K562 (cell line): ENCODE results near the gene POC1B. TPM values are rescaled to one million over a fixed set of nuclear protein-coding genes. Genes with fewer than 3 reads are reported as not detected.

ENCODE experiments used
- ATAC-seq: fragments of 200-7000 bp; cut with Tn5 transposase; 3 replicates; pipeline ENCODE4 v1.9.1; 2020; ENCODE audit warnings: moderate library complexity
- BruUV-seq: library from RNA; stranded (reverse); fragments of 400-500 nt; replicated peaks from 2 replicates; lab custom pipeline; 2021; lab: Mats Ljungman, UMichigan
- CTCF ChIA-PET: fragments of 300-600 bp; formaldehyde crosslinking; extraction: SDS; loops from one replicate; lab custom pipeline; 2021; ENCODE audit warnings: low intra/inter-chr PET ratio; lab: Yijun Ruan, JAX
- POLR2A ChIA-PET: fragments of 300-600, 350-650 bp; sonication (Branson Sonifier 250); formaldehyde crosslinking; extraction: SDS; loops from one replicate; lab custom pipeline; 2021; ENCODE audit warnings: antibody characterized with exemption, inconsistent platforms; lab: Yijun Ruan, JAX
- DNase-seq, 4 experiments: peaks; one replicate each; pipeline versions ENCODE4 v3.0.0 to v3.0.0-alpha.2; 2011 to 2018; ENCODE audit warnings: low spot score in 3 of 4, mixed read lengths in 3 of 4; ENCODE audit errors: extremely low read depth in 1 of 4
- FAIRE-seq: peaks from 2 replicates; lab custom pipeline; 2011; peaks lifted over from hg19 to GRCh38; lab: Jason Lieb, UNC
- H2AFZ ChIP-seq: 2 replicates; pipeline ENCODE4 v1.6.0; 2011; ENCODE audit warnings: low read depth, low read length, control low read depth, inconsistent platforms
- H3K27ac ChIP-seq: fragments of 200-600 bp; 3 replicates; pipeline ENCODE4 v1.8.0; 2011; ENCODE audit warnings: low read depth, mild to moderate bottlenecking, control low read depth, inconsistent platforms, low read length, moderate library complexity, mixed read lengths; ENCODE audit errors: extremely low read depth
- H3K27me3 ChIP-seq, 2 experiments: fragments of 300-600 bp in 1 of 2; 2 replicates in 1 of 2; 3 replicates in 1 of 2; pipeline versions ENCODE4 v1.6.0 to v1.8.0; 2011; ENCODE audit warnings: inconsistent platforms in 2 of 2, low read length in 2 of 2, mild to moderate bottlenecking in 1 of 2, mixed read lengths in 1 of 2, moderate library complexity in 1 of 2; ENCODE audit not compliant: control insufficient read depth in 2 of 2, insufficient read depth in 2 of 2
- H3K36me3 ChIP-seq: fragments of 300-600 bp; 3 replicates; pipeline ENCODE4 v1.8.0; 2011; ENCODE audit warnings: mild to moderate bottlenecking, low read length, inconsistent platforms; ENCODE audit not compliant: control insufficient read depth, insufficient read depth
- H3K4me1 ChIP-seq, 2 experiments: fragments of 200-600 bp in 1 of 2; replicated peaks in 1 of 2; 2 replicates in 1 of 2; 3 replicates in 1 of 2; pipeline versions ENCODE4 v1.5.1 to v1.8.0; 2011; ENCODE audit warnings: inconsistent platforms in 2 of 2, low read length in 2 of 2, mild to moderate bottlenecking in 1 of 2, mixed read lengths in 1 of 2, moderate library complexity in 1 of 2; ENCODE audit not compliant: control insufficient read depth in 2 of 2, insufficient read depth in 2 of 2
- H3K4me2 ChIP-seq: 2 replicates; pipeline ENCODE4 v1.6.1; 2011; ENCODE audit warnings: low read length, control low read depth, inconsistent platforms, mixed read lengths; ENCODE audit not compliant: insufficient read depth
- H3K4me3 ChIP-seq: fragments of 200-600 bp; sonication (generic), shearing (Covaris generic); 2 replicates; pipeline ENCODE4 v1.5.1; 2016; ENCODE audit warnings: control low read depth, inconsistent platforms
- H3K79me2 ChIP-seq: fragments of 200-600 bp; 3 replicates; pipeline ENCODE4 v1.8.0; 2011; ENCODE audit warnings: low read length, inconsistent platforms; ENCODE audit not compliant: control insufficient read depth, insufficient read depth
- H3K9ac ChIP-seq, 2 experiments: 2 replicates each; pipeline versions ENCODE4 v1.6.0 to v1.6.1; 2011; ENCODE audit warnings: low read depth in 2 of 2, low read length in 2 of 2, control low read depth in 1 of 2, inconsistent platforms in 1 of 2, mild to moderate bottlenecking in 1 of 2, mixed read lengths in 1 of 2; ENCODE audit not compliant: insufficient read depth in 1 of 2
- H3K9me1 ChIP-seq: one replicate; pipeline ENCODE4 v1.6.0; 2011; ENCODE audit warnings: inconsistent platforms, mild to moderate bottlenecking, low read length, moderate library complexity; ENCODE audit not compliant: control insufficient read depth, insufficient read depth
- H3K9me3 ChIP-seq: replicated peaks from 2 replicates; pipeline ENCODE4 v1.5.1; 2011; ENCODE audit warnings: low read depth, low read length, inconsistent platforms; ENCODE audit not compliant: control insufficient read depth, insufficient read depth
- H4K20me1 ChIP-seq: replicated peaks from 2 replicates; pipeline ENCODE4 v1.6.1; 2011; ENCODE audit warnings: low read length, inconsistent platforms, mixed read lengths; ENCODE audit not compliant: control insufficient read depth, insufficient read depth
- ATF7 ChIP-seq: fragments of 450-650 bp; IDR thresholded peaks from 2 replicates; pipeline ENCODE4 v1.7.1; 2014; ENCODE audit warnings: mild to moderate bottlenecking, moderate library complexity
- HSF4 ChIP-seq: fragments of 250-450 bp; sonication (Bioruptor Pico); IDR thresholded peaks from 2 replicates; pipeline ENCODE4 v2.1.2; 2022; ENCODE audit warnings: mild to moderate bottlenecking, moderate library complexity, borderline replicate concordance
- MYC ChIP-seq, 2 experiments: fragments of 250-450 bp in 1 of 2; sonication (Bioruptor Pico) in 1 of 2; IDR thresholded peaks; 2 replicates each; pipeline versions ENCODE4 v1.5.1 to v1.6.1; 2012 to 2021; ENCODE audit warnings: low read depth in 2 of 2, borderline replicate concordance in 1 of 2, improper control_type of control experiment in 1 of 2, low read length in 1 of 2, mild to moderate bottlenecking in 1 of 2, moderate library complexity in 1 of 2
- PPARD ChIP-seq: fragments of 250-450 bp; sonication (Bioruptor Pico); IDR thresholded peaks from 2 replicates; pipeline ENCODE4 v1.8.0; 2022; ENCODE audit warnings: inconsistent platforms, mild to moderate bottlenecking, moderate library complexity
- SAFB ChIP-seq: fragments of 200-400 bp; formaldehyde crosslinking; IDR thresholded peaks from 2 replicates; pipeline ENCODE4 v1.6.1; 2017; ENCODE audit warnings: low read depth, low read length, borderline replicate concordance
- TBL1XR1 ChIP-seq, 2 experiments: IDR thresholded peaks; 2 replicates each; pipeline ENCODE4 v1.6.1; 2012; ENCODE audit warnings: improper control_type of control experiment in 2 of 2, low read length in 2 of 2, mild to moderate bottlenecking in 1 of 2
- WGBS: fragments of 100-300 bp; shearing (Covaris generic); methylation state at CpG from one replicate; pipeline ENCODE4 v1.1.6; 2016; ENCODE audit warnings: low coverage, mixed read lengths; ENCODE audit not compliant: insufficient coverage; ENCODE audit errors: missing lambda C conversion rate; 5-methylcytosine and 5-hydroxymethylcytosine counted together
- in situ Hi-C: fragments of 300-500 bp; cut with MboI; formaldehyde crosslinking; loops from 4 replicates; pipeline ENCODE4 v1.15.0; 2018; ENCODE audit warnings: inconsistent platforms, mixed read lengths
- intact Hi-C: fragments of 100-400 bp; cut with micrococcal nuclease; formaldehyde crosslinking; loops from 2 replicates; pipeline ENCODE4 v1.14.2; 2022
- polyA plus RNA-seq, 8 experiments: library from polyadenylated mRNA; depleted of rRNA in 4 of 8; stranded (reverse) in 5 of 8; unstranded in 3 of 8; fragments of >200 nt; fragmentation: Nextera tagmentation in 2 of 8; fragmentation: Illumina TruSeq in 1 of 8; extraction: Ambion mirVana in 2 of 8; extraction: Trizol in 1 of 8; gene quantifications; 2 replicates each; pipeline versions ENCODE4 v1.2.1 to v1.2.3, GENCODE V29; 2011 to 2014; ENCODE audit warnings: inconsistent platforms in 1 of 8, missing spikeins in 1 of 8
- total RNA-seq, 7 experiments: library from RNA; depleted of rRNA in 6 of 7; stranded (reverse); fragments of >200 nt in 6 of 7; fragmentation: Illumina TruSeq in 2 of 7; extraction: Trizol in 2 of 7; gene quantifications; 2 replicates each; pipeline versions ENCODE4 v1.2.1 to v1.2.3, GENCODE V29; 2011 to 2021; ENCODE audit warnings: low replicate concordance in 1 of 7
- TF ChIP-seq, protein P1 (sequence below): sonication (generic); formaldehyde crosslinking; IDR thresholded peaks from 2 replicates; pipeline ENCODE4 v1.8.0; 2023; ENCODE audit warnings: mild to moderate bottlenecking, missing genetic modification reagents
- TF ChIP-seq, protein P2 (sequence below): fragments of 450-650 bp; formaldehyde crosslinking; IDR thresholded peaks from 2 replicates; pipeline ENCODE4 v1.4.0; 2022; ENCODE audit warnings: missing genetic modification characterization
- TF ChIP-seq, protein P3 (sequence below), 2 experiments: IDR thresholded peaks in 1 of 2; conservative IDR thresholded peaks in 1 of 2; 2 replicates each; pipeline ENCODE4 v1.6.1; 2016; ENCODE audit warnings: low read depth in 2 of 2, mild to moderate bottlenecking in 1 of 2, missing compliant biosample characterization in 1 of 2, missing genetic modification characterization in 1 of 2, moderate library complexity in 1 of 2

The POC1B gene
- total and polyA plus RNA-seq, 9 of the 15 experiments (the other 6 are each of a cell fraction or from before 2014, with no cell fraction given): 4.5 to 16.1 (median 10.4) TPM

DNA sequence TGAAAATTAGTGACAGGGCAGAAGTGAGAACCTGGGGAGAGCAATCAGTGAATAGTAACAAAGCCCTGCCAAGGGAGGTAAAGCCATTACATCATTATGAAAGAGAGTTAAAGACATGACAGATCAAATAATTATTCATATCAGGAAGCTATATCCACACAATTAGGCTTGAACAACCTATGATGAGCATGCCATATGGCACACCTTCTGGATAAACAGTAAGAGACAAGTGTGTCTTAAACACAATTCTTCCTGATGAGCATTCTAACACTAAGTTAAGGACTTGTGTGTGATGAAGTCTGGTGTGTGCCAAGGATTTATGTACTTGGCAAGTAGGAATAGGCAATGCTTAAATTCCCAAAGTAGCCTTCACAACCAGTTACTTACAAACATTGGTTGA lies 77.3 kb downstream of the POC1B start:
- Histone ChIP-seq H3K27me3 (no peaks in the 10 kb centered on the region), H3K79me2 (no peaks in the 10 kb centered on the region), H3K9ac (no peak overlapping the region), H3K4me1 (peaks cover 0 to 4% of the 10 kb centered on the region in 2 experiments; a peak in 2 of 5 replicates), H3K9me3 (no peaks in the 10 kb centered on the region), H3K27ac (no peak overlapping the region), H3K36me3 (no peaks in the 10 kb centered on the region)
- no peak for DNase-seq
- intact Hi-C loops: no loop called here
- no peak for TF ChIP-seq PPARD (CRISPR knock-in tag)
- TF ChIP-seq, protein P1, sequence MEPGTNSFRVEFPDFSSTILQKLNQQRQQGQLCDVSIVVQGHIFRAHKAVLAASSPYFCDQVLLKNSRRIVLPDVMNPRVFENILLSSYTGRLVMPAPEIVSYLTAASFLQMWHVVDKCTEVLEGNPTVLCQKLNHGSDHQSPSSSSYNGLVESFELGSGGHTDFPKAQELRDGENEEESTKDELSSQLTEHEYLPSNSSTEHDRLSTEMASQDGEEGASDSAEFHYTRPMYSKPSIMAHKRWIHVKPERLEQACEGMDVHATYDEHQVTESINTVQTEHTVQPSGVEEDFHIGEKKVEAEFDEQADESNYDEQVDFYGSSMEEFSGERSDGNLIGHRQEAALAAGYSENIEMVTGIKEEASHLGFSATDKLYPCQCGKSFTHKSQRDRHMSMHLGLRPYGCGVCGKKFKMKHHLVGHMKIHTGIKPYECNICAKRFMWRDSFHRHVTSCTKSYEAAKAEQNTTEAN (CRISPR knock-in tag): no peak
- TF ChIP-seq ATF7: no peak
- TF ChIP-seq, all 486 proteins: peak for 0
- no TSS peak for BruUV-seq
- peak; percentile 15 for FAIRE-seq
- Histone ChIP-seq H3K9me1 (no peaks in the 10 kb centered on the region), H3K4me2 (no peak overlapping the region), H3K4me3 (no peak overlapping the region), H2AFZ (no peak overlapping the region), H4K20me1 (no peaks in the 10 kb centered on the region)
- no peak for ATAC-seq
- POLR2A ChIA-PET: interaction anchor here (1.0 kb wide), 1 partner anchor 8 kb away, joined by 3 read pairs; no protein-coding TSS in a partner anchor
- in situ Hi-C loops: no loop called here
- CTCF ChIA-PET: no interaction called here

DNA sequence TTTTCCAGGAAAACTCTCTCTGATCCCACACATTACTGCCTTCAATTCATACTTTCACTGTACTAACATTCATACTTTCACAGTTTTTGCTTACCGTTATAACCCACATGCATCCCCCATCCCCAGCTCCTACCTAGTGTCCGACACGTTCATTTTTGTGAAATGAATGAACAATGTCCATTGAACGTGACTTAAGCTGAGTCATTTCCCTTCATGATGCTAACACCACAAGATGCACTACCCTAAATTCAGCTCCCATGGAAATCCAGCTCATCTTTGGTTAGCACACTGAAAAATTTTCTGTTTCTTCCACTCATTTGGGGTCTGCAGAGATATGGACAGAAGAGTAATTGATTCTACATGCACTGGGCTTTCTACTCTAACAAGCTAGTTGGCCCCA lies 85.9 kb downstream of the POC1B start:
- in situ Hi-C loops: no loop called here
- no peak overlapping the region for H3K4me3 ChIP-seq

More for the DNA sequence above, 85.9 kb downstream of the POC1B start:
- FAIRE-seq: no peak
- DNase-seq: no peak
- Histone ChIP-seq H3K9ac (no peak overlapping the region), H3K9me3 (no peaks in the 10 kb centered on the region), H3K4me1 (no peaks in the 10 kb centered on the region), H3K79me2 (no peaks in the 10 kb centered on the region), H3K4me2 (no peak overlapping the region), H3K36me3 (no peaks in the 10 kb centered on the region), H2AFZ (no peak overlapping the region), H3K27me3 (no peaks in the 10 kb centered on the region), H3K27ac (no peak overlapping the region), H4K20me1 (no peaks in the 10 kb centered on the region), H3K9me1 (no peaks in the 10 kb centered on the region)
- ChIA-PET POLR2A (no interaction called here), CTCF (no interaction called here)
- intact Hi-C loops: no loop called here
- TF ChIP-seq, protein P2, sequence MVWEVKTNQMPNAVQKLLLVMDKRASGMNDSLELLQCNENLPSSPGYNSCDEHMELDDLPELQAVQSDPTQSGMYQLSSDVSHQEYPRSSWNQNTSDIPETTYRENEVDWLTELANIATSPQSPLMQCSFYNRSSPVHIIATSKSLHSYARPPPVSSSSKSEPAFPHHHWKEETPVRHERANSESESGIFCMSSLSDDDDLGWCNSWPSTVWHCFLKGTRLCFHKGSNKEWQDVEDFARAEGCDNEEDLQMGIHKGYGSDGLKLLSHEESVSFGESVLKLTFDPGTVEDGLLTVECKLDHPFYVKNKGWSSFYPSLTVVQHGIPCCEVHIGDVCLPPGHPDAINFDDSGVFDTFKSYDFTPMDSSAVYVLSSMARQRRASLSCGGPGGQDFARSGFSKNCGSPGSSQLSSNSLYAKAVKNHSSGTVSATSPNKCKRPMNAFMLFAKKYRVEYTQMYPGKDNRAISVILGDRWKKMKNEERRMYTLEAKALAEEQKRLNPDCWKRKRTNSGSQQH (CRISPR knock-in tag): no peak
- TF ChIP-seq HSF4 (CRISPR knock-in tag) (no peak), SAFB (no peak), TBL1XR1 (IDR thresholded peaks at IDR 0.05; ENCODE audit: low read length in 2 of 2) (no peak), MYC (IDR thresholded peaks at IDR 0.05; ENCODE audit: low read depth, low read length) (no peak), MYC (CRISPR knock-in tag; IDR thresholded peaks at IDR 0.05; ENCODE audit: borderline replicate concordance, low read depth) (no peak)
- TF ChIP-seq, protein P3, sequence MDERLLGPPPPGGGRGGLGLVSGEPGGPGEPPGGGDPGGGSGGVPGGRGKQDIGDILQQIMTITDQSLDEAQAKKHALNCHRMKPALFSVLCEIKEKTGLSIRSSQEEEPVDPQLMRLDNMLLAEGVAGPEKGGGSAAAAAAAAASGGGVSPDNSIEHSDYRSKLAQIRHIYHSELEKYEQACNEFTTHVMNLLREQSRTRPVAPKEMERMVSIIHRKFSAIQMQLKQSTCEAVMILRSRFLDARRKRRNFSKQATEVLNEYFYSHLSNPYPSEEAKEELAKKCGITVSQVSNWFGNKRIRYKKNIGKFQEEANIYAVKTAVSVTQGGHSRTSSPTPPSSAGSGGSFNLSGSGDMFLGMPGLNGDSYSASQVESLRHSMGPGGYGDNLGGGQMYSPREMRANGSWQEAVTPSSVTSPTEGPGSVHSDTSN (CRISPR knock-in tag; IDR thresholded peaks at IDR 0.05; ENCODE audit: low read depth): no peak
- TF ChIP-seq, protein P3 (tag; conservative IDR thresholded peaks at IDR 0.05; ENCODE audit: low read depth): no peak
- no peak for ATAC-seq
- 10% methylated on average over 4 of the region's 4 CpGs for WGBS
- BruUV-seq: no TSS peak
